Loucy (cell line): ENCODE results near the gene BEST1.

Experiments
- EZH2phosphoT487 ChIP-seq: fragments of 200-600 bp; IDR thresholded peaks from 2 replicates; pipeline ENCODE4 v1.6.1; 2018; ENCODE audit warnings: antibody characterized with exemption, mild to moderate bottlenecking, moderate library complexity, borderline replicate concordance
- TF ChIP-seq, protein P1 (sequence below): fragments of 200-600 bp; sonication (generic); conservative IDR thresholded peaks from 2 replicates; pipeline ENCODE4 v1.5.1; 2014; ENCODE audit warnings: mild to moderate bottlenecking, antibody characterized with exemption, low read length

DNA sequence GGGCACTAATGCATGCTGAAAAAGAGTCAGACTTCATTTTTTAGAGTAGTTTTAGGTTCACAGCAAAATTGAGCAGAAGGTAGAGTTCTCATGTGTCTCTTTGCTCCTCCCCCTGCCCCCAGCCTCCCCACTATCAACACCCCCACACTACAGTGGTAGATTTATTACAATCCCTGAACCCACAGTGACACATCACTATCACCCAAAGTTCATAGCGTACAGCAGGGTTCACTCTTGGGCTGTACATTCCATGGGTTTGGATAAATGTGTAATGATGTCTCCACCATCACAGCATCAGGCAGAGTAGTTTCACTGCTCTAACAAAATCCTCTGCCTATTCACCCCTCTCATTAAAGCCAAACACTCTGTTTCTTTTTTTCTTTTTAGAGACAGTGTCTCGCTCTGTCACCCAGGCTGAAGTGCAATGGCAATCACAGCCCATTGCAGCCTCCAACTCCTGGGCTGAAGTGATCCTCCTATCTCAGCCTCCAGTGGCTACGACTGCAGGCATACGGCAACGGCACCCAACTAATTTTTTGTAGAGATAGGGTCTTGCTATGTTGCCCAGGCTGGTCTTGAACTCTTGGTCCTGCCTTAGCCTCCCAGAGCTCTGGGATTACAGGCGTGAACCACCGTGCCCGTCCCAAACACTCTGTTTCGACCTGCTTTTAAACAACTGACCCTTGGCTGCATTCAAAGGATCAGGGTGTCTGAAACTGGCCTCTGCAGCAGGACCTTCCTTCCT, 4.1 kb downstream of the BEST1 start:
- TF ChIP-seq EZH2phosphoT487 = no peak
- TF ChIP-seq, protein P1, sequence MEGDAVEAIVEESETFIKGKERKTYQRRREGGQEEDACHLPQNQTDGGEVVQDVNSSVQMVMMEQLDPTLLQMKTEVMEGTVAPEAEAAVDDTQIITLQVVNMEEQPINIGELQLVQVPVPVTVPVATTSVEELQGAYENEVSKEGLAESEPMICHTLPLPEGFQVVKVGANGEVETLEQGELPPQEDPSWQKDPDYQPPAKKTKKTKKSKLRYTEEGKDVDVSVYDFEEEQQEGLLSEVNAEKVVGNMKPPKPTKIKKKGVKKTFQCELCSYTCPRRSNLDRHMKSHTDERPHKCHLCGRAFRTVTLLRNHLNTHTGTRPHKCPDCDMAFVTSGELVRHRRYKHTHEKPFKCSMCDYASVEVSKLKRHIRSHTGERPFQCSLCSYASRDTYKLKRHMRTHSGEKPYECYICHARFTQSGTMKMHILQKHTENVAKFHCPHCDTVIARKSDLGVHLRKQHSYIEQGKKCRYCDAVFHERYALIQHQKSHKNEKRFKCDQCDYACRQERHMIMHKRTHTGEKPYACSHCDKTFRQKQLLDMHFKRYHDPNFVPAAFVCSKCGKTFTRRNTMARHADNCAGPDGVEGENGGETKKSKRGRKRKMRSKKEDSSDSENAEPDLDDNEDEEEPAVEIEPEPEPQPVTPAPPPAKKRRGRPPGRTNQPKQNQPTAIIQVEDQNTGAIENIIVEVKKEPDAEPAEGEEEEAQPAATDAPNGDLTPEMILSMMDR = no peak
